Neural progenitor cell (in vitro differentiated cells): ENCODE measurements around the gene NUFIP1. TPM values are rescaled to one million over a fixed set of nuclear protein-coding genes. Genes with fewer than 3 reads are reported as not detected.
A peak's percentile ranks its signal among the peaks of the same experiment; 100 is the strongest.

Experiments
- DNase-seq: peaks from one replicate; pipeline ENCODE4 v3.0.0-alpha.2; 2016; ENCODE audit warnings: low spot score
- H2AFZ ChIP-seq: fragments of 200-600 bp; sonication (generic); replicated peaks from 2 replicates; pipeline ENCODE4 v1.6.1; 2016; ENCODE audit warnings: antibody characterized with exemption
- H3F3A ChIP-seq: fragments of 200-600 bp; sonication (generic); 2 replicates; pipeline ENCODE4 v1.6.1; 2016; ENCODE audit warnings: antibody characterized with exemption, low read depth
- H3K27ac ChIP-seq: fragments of 200-600 bp; sonication (generic); 2 replicates; pipeline ENCODE4 v1.5.1; 2016; ENCODE audit warnings: mild to moderate bottlenecking
- H3K27me3 ChIP-seq: fragments of 200-600 bp; sonication (generic); 2 replicates; pipeline ENCODE4 v1.6.1; 2016; ENCODE audit warnings: mild to moderate bottlenecking, moderate library complexity
- H3K36me3 ChIP-seq: fragments of 200-600 bp; sonication (generic); 2 replicates; pipeline ENCODE4 v1.5.1; 2016
- H3K4me1 ChIP-seq: fragments of 200-600 bp; sonication (generic); 2 replicates; pipeline ENCODE4 v1.6.1; 2016; ENCODE audit warnings: mixed run types
- H3K4me2 ChIP-seq: fragments of 200-600 bp; sonication (generic); 2 replicates; pipeline ENCODE4 v1.6.1; 2016
- H3K4me3 ChIP-seq: fragments of 200-600 bp; sonication (generic); 2 replicates; pipeline ENCODE4 v1.5.1; 2016
- H3K79me2 ChIP-seq: fragments of 200-600 bp; sonication (generic); 2 replicates; pipeline ENCODE4 v1.6.1; 2016; ENCODE audit warnings: low read depth
- H3K9ac ChIP-seq: fragments of 200-600 bp; sonication (generic); 2 replicates; pipeline ENCODE4 v1.6.1; 2016
- H3K9me3 ChIP-seq: fragments of 200-600 bp; sonication (generic); 2 replicates; pipeline ENCODE4 v1.5.1; 2016; ENCODE audit warnings: low read depth
- H4K20me1 ChIP-seq: fragments of 200-600 bp; sonication (generic); 2 replicates; pipeline ENCODE4 v1.6.1; 2016; ENCODE audit warnings: low read depth
- H3K27ac Mint-ChIP-seq: 3 replicates; pipeline ENCODE4 v1.8.0; 2021; ENCODE audit warnings: mixed read lengths
- H3K27me3 Mint-ChIP-seq: 2 replicates; pipeline ENCODE4 v1.8.0; 2022; ENCODE audit warnings: low read depth, mild to moderate bottlenecking, inconsistent platforms, moderate library complexity, mixed read lengths; ENCODE audit not compliant: insufficient read depth
- H3K36me3 Mint-ChIP-seq: 3 replicates; pipeline ENCODE4 v1.8.0; 2021; ENCODE audit warnings: mixed read lengths
- H3K4me1 Mint-ChIP-seq: 3 replicates; pipeline ENCODE4 v1.8.0; 2021; ENCODE audit warnings: mixed read lengths
- H3K4me3 Mint-ChIP-seq: 3 replicates; pipeline ENCODE4 v1.8.0; 2021; ENCODE audit warnings: mild to moderate bottlenecking, moderate library complexity, mixed read lengths
- H3K9me3 Mint-ChIP-seq: 3 replicates; pipeline ENCODE4 v1.8.0; 2020; ENCODE audit warnings: mixed read lengths
- CTCF ChIP-seq: fragments of 200-600 bp; sonication (generic); IDR thresholded peaks from 2 replicates; pipeline ENCODE4 v1.5.1; 2017; ENCODE audit warnings: antibody characterized with exemption, mild to moderate bottlenecking
- EZH2 ChIP-seq: fragments of 200-600 bp; sonication (generic); IDR thresholded peaks from 2 replicates; pipeline ENCODE4 v1.6.1; 2017; ENCODE audit warnings: antibody characterized with exemption, mild to moderate bottlenecking, moderate library complexity
- EZH2phosphoT487 ChIP-seq: fragments of 200-600 bp; sonication (generic); IDR thresholded peaks from 2 replicates; pipeline ENCODE4 v1.6.1; 2017; ENCODE audit warnings: antibody characterized with exemption
- total RNA-seq: library from RNA; depleted of rRNA; stranded (reverse); fragments of >200 nt; gene quantifications from 2 replicates; pipeline ENCODE4 v1.2.3, GENCODE V29; 2015; ENCODE audit warnings: low replicate concordance

Gene NUFIP1
- total RNA-seq, 1 donor from 2014 or later: 12.9 TPM

DNA sequence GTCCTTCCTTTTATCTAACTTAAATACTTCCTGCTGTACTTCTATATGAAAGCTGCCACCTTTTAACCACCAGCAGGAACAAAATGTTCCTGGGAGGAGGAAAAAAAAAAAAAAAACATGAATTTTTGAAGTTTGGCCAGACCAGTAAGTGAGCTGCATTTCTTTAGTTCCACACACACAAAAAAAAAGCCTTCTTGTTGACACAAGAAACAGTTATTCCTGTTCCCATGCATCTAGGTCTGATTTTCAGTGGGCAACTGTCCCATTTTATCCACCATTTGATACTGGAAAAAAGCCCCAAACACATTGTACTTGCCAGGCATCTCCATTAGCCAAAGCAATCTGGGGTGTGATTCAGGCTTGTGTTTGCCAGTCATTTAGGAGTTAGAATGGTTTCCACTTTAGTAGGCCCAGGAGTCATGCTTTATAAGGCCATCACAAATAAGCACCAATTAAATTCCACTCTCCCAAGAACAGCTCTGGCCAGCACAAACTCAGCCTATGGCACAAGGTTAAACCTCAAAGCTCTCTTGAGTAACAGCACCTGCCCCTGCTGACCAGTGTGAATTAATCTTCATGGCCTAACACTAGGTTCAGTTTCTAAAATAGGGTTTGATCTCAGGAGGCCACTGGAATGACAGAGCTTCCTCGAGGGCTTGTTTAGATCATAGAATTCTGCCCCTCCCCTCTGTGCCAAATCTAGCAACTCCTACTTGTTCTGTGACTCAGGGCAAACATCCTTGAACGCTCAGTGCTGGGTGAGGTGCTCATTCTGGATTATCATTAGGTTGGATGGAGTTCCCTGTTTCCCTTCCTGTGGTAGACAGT, 67.1 kb downstream of the NUFIP1 start:
- no peaks in the 10 kb centered on the region for H3K36me3 ChIP-seq
- no peak for DNase-seq
- no peak overlapping the region for H3K9ac ChIP-seq
- Mint-ChIP-seq H3K9me3 (no peaks in the 10 kb centered on the region), H3K4me3 (no peak overlapping the region), H3K27ac (peak overlapping the region; percentile 40), H3K36me3 (peaks cover 2% of the 10 kb centered on the region), H3K27me3 (peaks cover 5% of the 10 kb centered on the region), H3K4me1 (peaks cover 12% of the 10 kb centered on the region)
- H3K27ac ChIP-seq: no peak overlapping the region
- H3K9me3 ChIP-seq: no peaks in the 10 kb centered on the region
- no peaks in the 10 kb centered on the region for H4K20me1 ChIP-seq
- TF ChIP-seq EZH2: no peak
- no peak for TF ChIP-seq CTCF
- no peak for TF ChIP-seq EZH2phosphoT487
- H3K4me2 ChIP-seq: no peak overlapping the region
- H3K27me3 ChIP-seq: no peaks in the 10 kb centered on the region
- H3K4me3 ChIP-seq: no peak overlapping the region
- peaks cover 25% of the 10 kb centered on the region for H3F3A ChIP-seq
- peaks cover 5% of the 10 kb centered on the region for H3K4me1 ChIP-seq
- no peaks in the 10 kb centered on the region for H3K79me2 ChIP-seq
- H2AFZ ChIP-seq: peak overlapping the region; percentile 32

- H3K36me3 Mint-ChIP-seq: peaks cover 2% of the 10 kb centered on the region
- peak overlapping the region; percentile 77 for H3K27ac Mint-ChIP-seq
- Histone ChIP-seq H3K9ac (no peak overlapping the region), H3K4me2 (no peak overlapping the region), H2AFZ (no peak overlapping the region), H3K9me3 (no peaks in the 10 kb centered on the region), H4K20me1 (no peaks in the 10 kb centered on the region), H3F3A (peaks cover 27% of the 10 kb centered on the region), H3K27ac (no peak overlapping the region), H3K4me3 (no peak overlapping the region), H3K27me3 (no peaks in the 10 kb centered on the region), H3K79me2 (no peaks in the 10 kb centered on the region), H3K36me3 (no peaks in the 10 kb centered on the region), H3K4me1 (peaks cover 5% of the 10 kb centered on the region)
- peaks cover 5% of the 10 kb centered on the region for H3K27me3 Mint-ChIP-seq
- DNase-seq: peak; percentile 26
- TF ChIP-seq CTCF (no peak), EZH2phosphoT487 (no peak), EZH2 (no peak)
- H3K4me1 Mint-ChIP-seq: peaks cover 12% of the 10 kb centered on the region
- no peaks in the 10 kb centered on the region for H3K9me3 Mint-ChIP-seq
- no peak overlapping the region for H3K4me3 Mint-ChIP-seq
Measured at GRCh38 chr13:44921246-44921877, 67.9 kb downstream of the NUFIP1 start.

DNA sequence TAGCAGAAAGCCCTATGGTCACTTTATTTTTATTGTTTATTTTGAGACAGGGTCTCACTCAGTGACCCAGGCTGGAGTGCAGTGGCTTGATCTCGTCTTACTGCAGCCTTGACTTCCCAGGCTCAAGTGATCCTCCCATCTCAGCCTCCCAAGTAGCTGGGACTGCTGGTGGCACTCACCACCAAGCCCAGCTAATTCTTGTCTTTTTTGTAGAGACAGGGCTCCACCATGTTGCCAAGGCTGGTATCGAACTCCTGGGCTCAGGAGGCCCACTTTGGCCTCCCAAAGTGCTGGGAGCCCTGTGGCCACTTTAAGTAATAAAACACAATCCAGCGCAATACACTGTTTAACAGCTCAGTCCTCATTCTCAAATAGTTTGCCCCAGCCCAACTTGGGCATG, 69.3 kb downstream of the NUFIP1 start:
- H3F3A ChIP-seq: peaks cover 27% of the 10 kb centered on the region
- no peak overlapping the region for H3K9ac ChIP-seq
- no peak overlapping the region for H3K4me2 ChIP-seq
- TF ChIP-seq EZH2 (no peak), CTCF (no peak), EZH2phosphoT487 (no peak)
- H3K4me1 ChIP-seq: peaks cover 5% of the 10 kb centered on the region
- H3K27ac Mint-ChIP-seq: no peak overlapping the region
- H3K27me3 ChIP-seq: no peaks in the 10 kb centered on the region
- DNase-seq: no peak
- H3K4me3 ChIP-seq: no peak overlapping the region
- no peak overlapping the region for H3K4me3 Mint-ChIP-seq
- peaks cover 8% of the 10 kb centered on the region for H3K27me3 Mint-ChIP-seq
- no peak overlapping the region for H3K27ac ChIP-seq
- H3K9me3 ChIP-seq: no peaks in the 10 kb centered on the region
- H3K9me3 Mint-ChIP-seq: no peaks in the 10 kb centered on the region
- H4K20me1 ChIP-seq: no peaks in the 10 kb centered on the region
- peaks cover 12% of the 10 kb centered on the region for H3K4me1 Mint-ChIP-seq
- no peak overlapping the region for H2AFZ ChIP-seq
- H3K79me2 ChIP-seq: no peaks in the 10 kb centered on the region
- H3K36me3 ChIP-seq: no peaks in the 10 kb centered on the region
- peaks cover 2% of the 10 kb centered on the region for H3K36me3 Mint-ChIP-seq
